Liver (tissue), 9 donors: ENCODE results near the gene BRICD5. TPM values are rescaled to one million over a fixed set of nuclear protein-coding genes. Genes with fewer than 3 reads are reported as not detected.

Source experiments
- DNase-seq: peaks from one replicate; pipeline ENCODE4 v3.0.0-alpha.2; 2017; ENCODE audit warnings: low spot score
- H3K27ac ChIP-seq, 2 donors: one replicate each; pipeline ENCODE4 v1.7.0; 2013; ENCODE audit warnings: inconsistent platforms in 2 of 2, low read length in 2 of 2, control low read depth in 1 of 2, low read depth in 1 of 2, mild to moderate bottlenecking in 1 of 2
- H3K27me3 ChIP-seq, 4 donors: one replicate each; pipeline versions ENCODE4 v1.6.1 to v1.7.0; 2013; ENCODE audit warnings: low read length in 3 of 4, inconsistent platforms in 1 of 4, mild to moderate bottlenecking in 1 of 4, moderate library complexity in 1 of 4; ENCODE audit not compliant: control insufficient read depth in 4 of 4, insufficient read depth in 4 of 4
- H3K36me3 ChIP-seq, 4 donors: one replicate each; pipeline versions ENCODE4 v1.6.1 to v1.7.0; 2013; ENCODE audit warnings: low read length in 3 of 4, mild to moderate bottlenecking in 3 of 4, low read depth in 1 of 4, moderate library complexity in 1 of 4; ENCODE audit not compliant: control insufficient read depth in 4 of 4, insufficient read depth in 3 of 4
- H3K4me1 ChIP-seq, 4 donors: one replicate each; pipeline versions ENCODE4 v1.6.1 to v1.7.0; 2013; ENCODE audit warnings: low read length in 3 of 4, mild to moderate bottlenecking in 3 of 4, moderate library complexity in 1 of 4; ENCODE audit not compliant: control insufficient read depth in 4 of 4, insufficient read depth in 4 of 4
- H3K4me3 ChIP-seq, 3 donors: one replicate each; pipeline versions ENCODE4 v1.6.1 to v1.7.0; 2013; ENCODE audit warnings: low read length in 3 of 3, control low read depth in 1 of 3, low read depth in 1 of 3, mild to moderate bottlenecking in 1 of 3
- H3K9ac ChIP-seq, 2 donors: one replicate each; pipeline ENCODE4 v1.7.0; 2013; ENCODE audit warnings: low read length in 2 of 2, mild to moderate bottlenecking in 2 of 2, moderate library complexity in 2 of 2, control low read depth in 1 of 2, low read depth in 1 of 2
- H3K9me3 ChIP-seq, 4 donors: one replicate each; pipeline versions ENCODE4 v1.6.1 to v1.7.0; 2013; ENCODE audit warnings: low read length in 3 of 4; ENCODE audit not compliant: control insufficient read depth in 4 of 4
- FOXA1 ChIP-seq: IDR thresholded peaks from 2 replicates; pipeline ENCODE4 v1.6.1; 2016; ENCODE audit warnings: antibody characterized with exemption
- FOXA2 ChIP-seq: IDR thresholded peaks from 2 replicates; pipeline ENCODE4 v1.6.1; 2016; ENCODE audit warnings: antibody characterized with exemption
- GABPA ChIP-seq, 2 donors: IDR thresholded peaks in 1 of 2; conservative IDR thresholded peaks in 1 of 2; 2 replicates each; pipeline ENCODE4 v1.6.1; 2016; ENCODE audit warnings: antibody characterized with exemption in 2 of 2, mild to moderate bottlenecking in 1 of 2, moderate library complexity in 1 of 2
- HNF4A ChIP-seq, 2 donors: conservative IDR thresholded peaks; 2 replicates each; pipeline ENCODE4 v1.6.1; 2016; ENCODE audit warnings: antibody characterized with exemption in 2 of 2, mild to moderate bottlenecking in 2 of 2
- JUND ChIP-seq, 2 donors: IDR thresholded peaks; 2 replicates each; pipeline ENCODE4 v1.6.1; 2016; ENCODE audit warnings: antibody characterized with exemption in 2 of 2
- MAX ChIP-seq: IDR thresholded peaks from 2 replicates; pipeline ENCODE4 v1.6.1; 2016; ENCODE audit warnings: antibody characterized with exemption
- NR2F2 ChIP-seq: IDR thresholded peaks from 2 replicates; pipeline ENCODE4 v1.6.1; 2016; ENCODE audit warnings: antibody characterized with exemption
- RAD21 ChIP-seq, 2 donors: IDR thresholded peaks; 2 replicates each; pipeline ENCODE4 v1.6.1; 2016; ENCODE audit warnings: antibody characterized with exemption in 2 of 2, mild to moderate bottlenecking in 2 of 2
- REST ChIP-seq: IDR thresholded peaks from 2 replicates; pipeline ENCODE4 v1.6.1; 2016; ENCODE audit warnings: antibody characterized with exemption, mild to moderate bottlenecking
- RXRA ChIP-seq, 2 donors: IDR thresholded peaks; 2 replicates each; pipeline ENCODE4 v1.6.1; 2017 to 2018; ENCODE audit warnings: antibody characterized with exemption in 2 of 2, mild to moderate bottlenecking in 1 of 2
- SP1 ChIP-seq: IDR thresholded peaks from 2 replicates; pipeline ENCODE4 v1.6.1; 2018; ENCODE audit warnings: antibody characterized with exemption, mild to moderate bottlenecking
- TAF1 ChIP-seq: conservative IDR thresholded peaks from 2 replicates; pipeline ENCODE4 v1.6.1; 2016; ENCODE audit warnings: antibody characterized with exemption, mild to moderate bottlenecking
- YY1 ChIP-seq: IDR thresholded peaks from 2 replicates; pipeline ENCODE4 v1.6.1; 2016; ENCODE audit warnings: antibody characterized with exemption, mild to moderate bottlenecking
- WGBS: extraction: QIAGEN DNeasy Blood & Tissue Kit; methylation state at CpG from one replicate; pipeline ENCODE4 v1.1.7; 2013; 5-methylcytosine and 5-hydroxymethylcytosine counted together
- polyA plus RNA-seq, 2 donors: library from polyadenylated mRNA; stranded (reverse) in 1 of 2; unstranded in 1 of 2; fragments of 200-250 nt in 1 of 2; fragments of >200 nt in 1 of 2; fragmentation: Nextera tagmentation in 1 of 2; extraction: Ambion mirVana in 1 of 2; gene quantifications; one replicate each; pipeline versions ENCODE4 v1.2.1 to v1.2.3, GENCODE V29; 2013 to 2015
- total RNA-seq, 2 donors: library from RNA; depleted of rRNA; stranded (reverse); fragments of >200 nt; gene quantifications; one replicate each; pipeline ENCODE4 v1.2.3, GENCODE V29; 2014
- TF ChIP-seq, protein P1 (sequence below): IDR thresholded peaks from 2 replicates; pipeline ENCODE4 v1.6.1; 2016; ENCODE audit warnings: antibody characterized with exemption
- TF ChIP-seq, protein P2 (sequence below): fragments of 150-350 bp; IDR thresholded peaks from 2 replicates; pipeline ENCODE4 v1.5.1; 2017; ENCODE audit warnings: improper control_type of control experiment, low read depth, low read length; ENCODE audit not compliant: missing input control
- TF ChIP-seq, protein P3 (sequence below): IDR thresholded peaks from 2 replicates; pipeline ENCODE4 v1.6.1; 2016; ENCODE audit warnings: antibody characterized with exemption
- donor health status: healthy.
- donor health status: healthy.
- donor health status: healthy.
- donor health status: healthy.
- donor health status: healthy.

BRICD5 gene
- total and polyA plus RNA-seq, 4 donors: 0.26 to 1.9 (median 1.4) TPM

- Histone ChIP-seq H3K4me1 (peaks cover 0 to 13% (median 9%) of the 10 kb centered on the region in 4 donors), H3K27me3 (no peaks in the 10 kb centered on the region), H3K4me3 (no peak overlapping the region), H3K27ac (no peak overlapping the region), H3K9ac (no peak overlapping the region), H3K9me3 (no peaks in the 10 kb centered on the region), H3K36me3 (peaks cover 0 to 62% (median 30%) of the 10 kb centered on the region in 4 donors)
- no peak for DNase-seq
- 93% methylated on average over 41 of the region's 41 CpGs for WGBS
- TF ChIP-seq FOXA2 (no peak), REST (no peak), JUND (IDR thresholded peaks at IDR 0.05) (no peak), GABPA (IDR thresholded peaks at IDR 0.05 in 1 of 2, conservative IDR thresholded peaks at IDR 0.05 in 1 of 2) (no peak), FOXA1 (no peak), YY1 (no peak), RXRA (IDR thresholded peaks at IDR 0.05) (no peak), MAX (no peak), RAD21 (IDR thresholded peaks at IDR 0.05) (no peak), NR2F2 (no peak), SP1 (no peak), HNF4A (conservative IDR thresholded peaks at IDR 0.05) (no peak), TAF1 (no peak)
- TF ChIP-seq, protein P1, sequence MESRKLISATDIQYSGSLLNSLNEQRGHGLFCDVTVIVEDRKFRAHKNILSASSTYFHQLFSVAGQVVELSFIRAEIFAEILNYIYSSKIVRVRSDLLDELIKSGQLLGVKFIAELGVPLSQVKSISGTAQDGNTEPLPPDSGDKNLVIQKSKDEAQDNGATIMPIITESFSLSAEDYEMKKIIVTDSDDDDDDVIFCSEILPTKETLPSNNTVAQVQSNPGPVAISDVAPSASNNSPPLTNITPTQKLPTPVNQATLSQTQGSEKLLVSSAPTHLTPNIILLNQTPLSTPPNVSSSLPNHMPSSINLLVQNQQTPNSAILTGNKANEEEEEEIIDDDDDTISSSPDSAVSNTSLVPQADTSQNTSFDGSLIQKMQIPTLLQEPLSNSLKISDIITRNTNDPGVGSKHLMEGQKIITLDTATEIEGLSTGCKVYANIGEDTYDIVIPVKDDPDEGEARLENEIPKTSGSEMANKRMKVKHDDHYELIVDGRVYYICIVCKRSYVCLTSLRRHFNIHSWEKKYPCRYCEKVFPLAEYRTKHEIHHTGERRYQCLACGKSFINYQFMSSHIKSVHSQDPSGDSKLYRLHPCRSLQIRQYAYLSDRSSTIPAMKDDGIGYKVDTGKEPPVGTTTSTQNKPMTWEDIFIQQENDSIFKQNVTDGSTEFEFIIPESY: no peak
- TF ChIP-seq, protein P2, sequence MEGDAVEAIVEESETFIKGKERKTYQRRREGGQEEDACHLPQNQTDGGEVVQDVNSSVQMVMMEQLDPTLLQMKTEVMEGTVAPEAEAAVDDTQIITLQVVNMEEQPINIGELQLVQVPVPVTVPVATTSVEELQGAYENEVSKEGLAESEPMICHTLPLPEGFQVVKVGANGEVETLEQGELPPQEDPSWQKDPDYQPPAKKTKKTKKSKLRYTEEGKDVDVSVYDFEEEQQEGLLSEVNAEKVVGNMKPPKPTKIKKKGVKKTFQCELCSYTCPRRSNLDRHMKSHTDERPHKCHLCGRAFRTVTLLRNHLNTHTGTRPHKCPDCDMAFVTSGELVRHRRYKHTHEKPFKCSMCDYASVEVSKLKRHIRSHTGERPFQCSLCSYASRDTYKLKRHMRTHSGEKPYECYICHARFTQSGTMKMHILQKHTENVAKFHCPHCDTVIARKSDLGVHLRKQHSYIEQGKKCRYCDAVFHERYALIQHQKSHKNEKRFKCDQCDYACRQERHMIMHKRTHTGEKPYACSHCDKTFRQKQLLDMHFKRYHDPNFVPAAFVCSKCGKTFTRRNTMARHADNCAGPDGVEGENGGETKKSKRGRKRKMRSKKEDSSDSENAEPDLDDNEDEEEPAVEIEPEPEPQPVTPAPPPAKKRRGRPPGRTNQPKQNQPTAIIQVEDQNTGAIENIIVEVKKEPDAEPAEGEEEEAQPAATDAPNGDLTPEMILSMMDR: no peak
- TF ChIP-seq, protein P3, sequence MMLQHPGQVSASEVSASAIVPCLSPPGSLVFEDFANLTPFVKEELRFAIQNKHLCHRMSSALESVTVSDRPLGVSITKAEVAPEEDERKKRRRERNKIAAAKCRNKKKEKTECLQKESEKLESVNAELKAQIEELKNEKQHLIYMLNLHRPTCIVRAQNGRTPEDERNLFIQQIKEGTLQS: no peak
These were observed 21.7 kb upstream of the BRICD5 start for GRCh38 chr16:2232094-2232990.
